ENCODE results near the gene BTG3.

BTG3 gene

DNA sequence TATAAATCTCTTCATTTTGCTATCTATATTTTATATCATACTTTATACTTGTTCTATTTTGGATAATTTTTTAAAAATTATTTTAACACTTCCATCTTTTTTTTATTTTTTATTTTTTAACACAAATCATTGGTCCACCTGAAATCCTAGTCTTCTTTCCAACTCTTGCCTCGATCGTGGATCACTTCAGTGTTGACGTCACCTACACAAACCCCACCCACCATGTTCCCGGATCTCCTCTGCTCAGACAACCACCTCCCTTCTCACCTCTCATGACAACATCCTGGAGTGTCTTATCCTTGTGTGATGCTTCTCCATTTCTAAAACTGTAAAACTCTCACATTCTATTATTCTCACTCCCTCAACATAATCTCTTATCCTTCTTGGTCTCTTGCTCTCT, 34.1 kb upstream of the BTG3 start:
- H3K9ac ChIP-seq (ENCODE audit: low read depth, low read length, poor library complexity, severe bottlenecking): no peak overlapping the region
- no peaks in the 10 kb centered on the region for H3K9me2 ChIP-seq (replicated peaks; ENCODE audit: low read depth, low read length)
- H3K36me3 ChIP-seq (ENCODE audit: insufficient read depth, low read length): no peaks in the 10 kb centered on the region
- TF ChIP-seq, protein P1, sequence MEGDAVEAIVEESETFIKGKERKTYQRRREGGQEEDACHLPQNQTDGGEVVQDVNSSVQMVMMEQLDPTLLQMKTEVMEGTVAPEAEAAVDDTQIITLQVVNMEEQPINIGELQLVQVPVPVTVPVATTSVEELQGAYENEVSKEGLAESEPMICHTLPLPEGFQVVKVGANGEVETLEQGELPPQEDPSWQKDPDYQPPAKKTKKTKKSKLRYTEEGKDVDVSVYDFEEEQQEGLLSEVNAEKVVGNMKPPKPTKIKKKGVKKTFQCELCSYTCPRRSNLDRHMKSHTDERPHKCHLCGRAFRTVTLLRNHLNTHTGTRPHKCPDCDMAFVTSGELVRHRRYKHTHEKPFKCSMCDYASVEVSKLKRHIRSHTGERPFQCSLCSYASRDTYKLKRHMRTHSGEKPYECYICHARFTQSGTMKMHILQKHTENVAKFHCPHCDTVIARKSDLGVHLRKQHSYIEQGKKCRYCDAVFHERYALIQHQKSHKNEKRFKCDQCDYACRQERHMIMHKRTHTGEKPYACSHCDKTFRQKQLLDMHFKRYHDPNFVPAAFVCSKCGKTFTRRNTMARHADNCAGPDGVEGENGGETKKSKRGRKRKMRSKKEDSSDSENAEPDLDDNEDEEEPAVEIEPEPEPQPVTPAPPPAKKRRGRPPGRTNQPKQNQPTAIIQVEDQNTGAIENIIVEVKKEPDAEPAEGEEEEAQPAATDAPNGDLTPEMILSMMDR (conservative IDR thresholded peaks at IDR 0.05; ENCODE audit: low read length): no peak
- TF ChIP-seq EZH2phosphoT487 (IDR thresholded peaks at IDR 0.05; ENCODE audit: borderline replicate concordance): no peak
- no peaks in the 10 kb centered on the region for H4K20me1 ChIP-seq (ENCODE audit: insufficient read depth, low read length, poor library complexity, severe bottlenecking)
- peaks cover 17% of the 10 kb centered on the region for H3K4me1 ChIP-seq (ENCODE audit: insufficient read depth, low read length, poor library complexity, severe bottlenecking)
- H3K27me3 ChIP-seq (ENCODE audit: insufficient read depth, low read length, poor library complexity, severe bottlenecking): no peaks in the 10 kb centered on the region
- no peak overlapping the region for H3K4me2 ChIP-seq (ENCODE audit: low read depth, low read length, poor library complexity, severe bottlenecking)
- H3K4me3 ChIP-seq (ENCODE audit: low read length, poor library complexity, severe bottlenecking): no peak overlapping the region
- H2AFZ ChIP-seq (ENCODE audit: low read length): no peak overlapping the region
- H3K79me2 ChIP-seq (ENCODE audit: insufficient read depth, low read length): no peaks in the 10 kb centered on the region
- no peaks in the 10 kb centered on the region for H3K9me3 ChIP-seq (ENCODE audit: insufficient read depth, low read depth, low read length)
- no peaks in the 10 kb centered on the region for H3F3A ChIP-seq (ENCODE audit: low read depth)

DNA sequence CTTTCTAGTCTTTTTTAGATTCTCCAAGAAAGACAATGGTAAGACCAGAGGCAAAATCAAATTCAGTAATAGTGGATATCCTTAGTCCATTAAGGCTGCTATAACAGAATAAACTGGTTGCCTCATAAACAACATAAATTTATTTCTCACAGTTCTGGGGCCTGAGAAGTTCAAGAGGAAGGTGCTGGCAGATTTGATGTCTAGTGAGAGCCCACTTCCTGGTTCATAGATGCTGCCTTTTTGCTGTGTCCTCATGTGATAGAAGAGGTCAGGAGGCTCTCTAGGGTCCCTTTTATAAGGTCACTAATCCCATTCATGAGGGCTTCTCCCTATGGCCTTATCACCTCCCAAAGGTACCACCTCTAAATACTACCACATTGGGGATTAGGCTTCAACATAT, 31.5 kb upstream of the BTG3 start:
- TF ChIP-seq, protein P1 (conservative IDR thresholded peaks at IDR 0.05; ENCODE audit: low read length): no peak
- no peak for TF ChIP-seq EZH2phosphoT487 (IDR thresholded peaks at IDR 0.05; ENCODE audit: borderline replicate concordance)
- no peaks in the 10 kb centered on the region for H3K36me3 ChIP-seq (ENCODE audit: insufficient read depth, low read length)
- H4K20me1 ChIP-seq (ENCODE audit: insufficient read depth, low read length, poor library complexity, severe bottlenecking): no peaks in the 10 kb centered on the region
- H3K9me2 ChIP-seq (replicated peaks; ENCODE audit: low read depth, low read length): no peaks in the 10 kb centered on the region
- H3K9ac ChIP-seq (ENCODE audit: low read depth, low read length, poor library complexity, severe bottlenecking): no peak overlapping the region
- peaks cover 11% of the 10 kb centered on the region for H3K4me1 ChIP-seq (ENCODE audit: insufficient read depth, low read length, poor library complexity, severe bottlenecking)
- H3K79me2 ChIP-seq (ENCODE audit: insufficient read depth, low read length): no peaks in the 10 kb centered on the region
- H3K9me3 ChIP-seq (ENCODE audit: insufficient read depth, low read depth, low read length): no peaks in the 10 kb centered on the region
- H3K4me2 ChIP-seq (ENCODE audit: low read depth, low read length, poor library complexity, severe bottlenecking): no peak overlapping the region
- no peaks in the 10 kb centered on the region for H3F3A ChIP-seq (ENCODE audit: low read depth)
- no peaks in the 10 kb centered on the region for H3K27me3 ChIP-seq (ENCODE audit: insufficient read depth, low read length, poor library complexity, severe bottlenecking)
- no peak overlapping the region for H3K4me3 ChIP-seq (ENCODE audit: low read length, poor library complexity, severe bottlenecking)
- peak overlapping the region; percentile 78 for H2AFZ ChIP-seq (ENCODE audit: low read length)

DNA sequence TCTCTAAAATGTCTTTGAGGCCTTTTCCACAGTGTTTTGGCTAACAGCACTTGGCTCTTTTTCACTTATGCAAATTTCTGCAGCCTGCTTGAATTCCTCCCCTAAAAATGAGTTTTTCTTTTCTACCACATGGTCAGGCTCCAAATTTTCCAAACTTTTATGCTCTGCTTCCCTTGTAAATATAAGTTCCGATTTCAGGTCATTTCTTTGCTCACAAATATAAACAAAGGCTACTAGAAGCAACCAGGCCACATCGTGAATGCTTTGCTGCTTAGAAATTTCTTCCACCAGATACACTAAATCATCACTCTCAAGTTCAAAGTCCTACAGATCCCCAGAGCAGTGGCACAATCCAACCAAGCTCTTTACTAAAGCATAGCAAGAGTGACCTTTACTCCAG, 28.1 kb upstream of the BTG3 start:
- Histone ChIP-seq H3K4me1 (ENCODE audit: insufficient read depth, low read length, poor library complexity, severe bottlenecking) (peaks cover 11% of the 10 kb centered on the region), H3K9me2 (replicated peaks; ENCODE audit: low read depth, low read length) (no peaks in the 10 kb centered on the region)

More for the DNA sequence above, 28.1 kb upstream of the BTG3 start:
- Histone ChIP-seq H3K4me3 (ENCODE audit: low read length, poor library complexity, severe bottlenecking) (no peak overlapping the region), H3K4me2 (ENCODE audit: low read depth, low read length, poor library complexity, severe bottlenecking) (no peak overlapping the region), H3K9me3 (ENCODE audit: insufficient read depth, low read depth, low read length) (no peaks in the 10 kb centered on the region), H3F3A (ENCODE audit: low read depth) (no peaks in the 10 kb centered on the region), H3K79me2 (ENCODE audit: insufficient read depth, low read length) (no peaks in the 10 kb centered on the region), H3K9ac (ENCODE audit: low read depth, low read length, poor library complexity, severe bottlenecking) (no peak overlapping the region), H2AFZ (ENCODE audit: low read length) (no peak overlapping the region), H3K36me3 (ENCODE audit: insufficient read depth, low read length) (no peaks in the 10 kb centered on the region), H4K20me1 (ENCODE audit: insufficient read depth, low read length, poor library complexity, severe bottlenecking) (no peaks in the 10 kb centered on the region), H3K27me3 (ENCODE audit: insufficient read depth, low read length, poor library complexity, severe bottlenecking) (no peaks in the 10 kb centered on the region)
- TF ChIP-seq, protein P1 (conservative IDR thresholded peaks at IDR 0.05; ENCODE audit: low read length): no peak
- TF ChIP-seq EZH2phosphoT487 (IDR thresholded peaks at IDR 0.05; ENCODE audit: borderline replicate concordance): no peak

Data from Loucy (cell line).